ENCODE results near the gene GPR137B. TPM values are rescaled to one million over a fixed set of nuclear protein-coding genes. Genes with fewer than 3 reads are reported as not detected.

GPR137B gene
- total RNA-seq, 1 donor from 2014 or later = 6.3 TPM

DNA sequence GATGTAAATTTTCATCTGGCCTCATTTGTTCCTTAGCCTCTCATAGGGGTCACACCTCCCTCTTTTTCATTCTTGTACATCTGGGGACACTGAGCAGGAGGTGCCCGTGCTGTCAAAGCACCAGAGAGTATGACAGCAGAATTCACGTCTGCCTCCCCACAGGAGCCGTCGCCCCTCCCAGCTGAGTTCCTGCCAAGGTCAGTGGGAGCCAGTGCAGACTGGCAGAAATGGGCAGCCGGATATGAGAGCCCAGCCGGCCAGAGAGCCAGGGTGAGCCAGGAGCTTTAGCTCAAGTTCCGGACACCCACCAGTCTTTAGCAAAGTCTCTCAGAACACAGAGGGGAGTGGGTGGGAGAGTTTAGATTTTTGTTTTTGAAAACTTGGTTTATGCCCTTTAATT, 21.9 kb downstream of the GPR137B start:
- Histone ChIP-seq H3K4me3 (ENCODE audit: low read depth, low read length) (no peak overlapping the region), H3K36me3 (ENCODE audit: control insufficient read depth, insufficient read depth, low read length) (no peaks in the 10 kb centered on the region), H3K27me3 (ENCODE audit: control insufficient read depth, insufficient read depth, low read length) (no peaks in the 10 kb centered on the region)
- DNase-seq (ENCODE audit: low read depth) (no peak), FAIRE-seq (no peak)
- TF ChIP-seq, protein P1, sequence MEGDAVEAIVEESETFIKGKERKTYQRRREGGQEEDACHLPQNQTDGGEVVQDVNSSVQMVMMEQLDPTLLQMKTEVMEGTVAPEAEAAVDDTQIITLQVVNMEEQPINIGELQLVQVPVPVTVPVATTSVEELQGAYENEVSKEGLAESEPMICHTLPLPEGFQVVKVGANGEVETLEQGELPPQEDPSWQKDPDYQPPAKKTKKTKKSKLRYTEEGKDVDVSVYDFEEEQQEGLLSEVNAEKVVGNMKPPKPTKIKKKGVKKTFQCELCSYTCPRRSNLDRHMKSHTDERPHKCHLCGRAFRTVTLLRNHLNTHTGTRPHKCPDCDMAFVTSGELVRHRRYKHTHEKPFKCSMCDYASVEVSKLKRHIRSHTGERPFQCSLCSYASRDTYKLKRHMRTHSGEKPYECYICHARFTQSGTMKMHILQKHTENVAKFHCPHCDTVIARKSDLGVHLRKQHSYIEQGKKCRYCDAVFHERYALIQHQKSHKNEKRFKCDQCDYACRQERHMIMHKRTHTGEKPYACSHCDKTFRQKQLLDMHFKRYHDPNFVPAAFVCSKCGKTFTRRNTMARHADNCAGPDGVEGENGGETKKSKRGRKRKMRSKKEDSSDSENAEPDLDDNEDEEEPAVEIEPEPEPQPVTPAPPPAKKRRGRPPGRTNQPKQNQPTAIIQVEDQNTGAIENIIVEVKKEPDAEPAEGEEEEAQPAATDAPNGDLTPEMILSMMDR (IDR thresholded peaks at IDR 0.05; ENCODE audit: insufficient read depth, low read length, severe bottlenecking) = no peak

DNA sequence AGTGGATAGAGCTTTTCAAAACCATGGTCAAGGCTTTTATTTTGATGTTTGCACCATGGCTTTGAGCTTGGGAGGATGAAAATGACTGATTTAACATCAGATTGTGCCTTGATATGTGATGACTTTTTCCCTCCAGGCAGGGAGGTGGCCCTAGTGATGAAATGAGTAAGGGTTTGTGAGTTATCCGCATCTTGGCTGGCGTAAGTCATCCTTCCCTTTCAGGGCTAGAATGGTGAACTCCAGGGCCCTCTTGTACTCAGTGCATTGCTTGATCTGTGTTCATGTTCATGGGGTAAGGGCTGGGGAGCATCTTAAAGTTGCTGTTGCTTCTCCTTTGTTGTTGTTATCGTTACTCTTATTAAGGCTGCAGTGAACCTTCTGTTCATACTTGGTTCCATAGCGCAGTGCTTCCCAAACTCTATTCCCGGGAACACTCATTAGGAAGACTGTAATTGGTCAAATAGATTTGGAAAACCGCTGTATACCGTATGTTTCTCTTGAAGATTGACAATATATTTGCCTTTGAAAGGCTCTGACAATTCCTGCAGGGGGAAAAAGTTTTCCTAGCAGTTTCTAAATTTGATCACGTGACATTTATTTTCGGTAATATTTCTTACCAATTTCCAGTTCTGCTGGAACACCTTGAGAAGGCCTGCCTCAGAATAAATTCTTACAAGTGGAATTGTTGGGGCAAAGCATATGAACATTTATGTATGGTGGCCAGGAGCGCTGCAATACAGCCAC, 23.1 kb downstream of the GPR137B start:
- TF ChIP-seq, protein P1 (IDR thresholded peaks at IDR 0.05; ENCODE audit: insufficient read depth, low read length, severe bottlenecking) = no peak
- no peak for FAIRE-seq

DNA sequence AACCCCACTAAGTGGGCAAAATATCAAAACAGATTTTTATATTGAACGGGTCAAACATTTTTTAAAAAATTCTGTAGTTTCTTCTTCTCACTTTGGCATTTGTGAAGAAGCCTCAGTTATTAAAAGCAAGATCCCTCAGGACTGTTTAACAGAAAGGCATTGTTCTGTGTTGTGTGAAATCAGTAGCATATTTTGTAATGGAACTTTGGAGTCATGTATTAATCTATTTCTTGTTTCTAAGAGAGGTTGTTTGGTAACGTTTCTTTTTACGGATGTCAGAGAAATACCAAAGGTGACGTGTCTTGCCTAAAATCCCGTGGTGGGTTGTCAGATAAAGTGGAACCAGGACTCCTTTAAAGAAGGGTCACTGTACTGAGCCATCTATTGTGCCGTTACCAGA, 23.7 kb downstream of the GPR137B start:
- no peak for FAIRE-seq
- H3K27me3 ChIP-seq (ENCODE audit: control insufficient read depth, insufficient read depth, low read length) = no peaks in the 10 kb centered on the region
- TF ChIP-seq, protein P1 (IDR thresholded peaks at IDR 0.05; ENCODE audit: insufficient read depth, low read length, severe bottlenecking) = no peak
- no peak overlapping the region for H3K4me3 ChIP-seq (ENCODE audit: low read depth, low read length)
- no peaks in the 10 kb centered on the region for H3K36me3 ChIP-seq (ENCODE audit: control insufficient read depth, insufficient read depth, low read length)
- no peak for DNase-seq (ENCODE audit: low read depth)

More for the DNA sequence above, 23.1 kb downstream of the GPR137B start:
- Histone ChIP-seq H3K36me3 (ENCODE audit: control insufficient read depth, insufficient read depth, low read length) (no peaks in the 10 kb centered on the region), H3K4me3 (ENCODE audit: low read depth, low read length) (no peak overlapping the region), H3K27me3 (ENCODE audit: control insufficient read depth, insufficient read depth, low read length) (no peaks in the 10 kb centered on the region)
- no peak for DNase-seq (ENCODE audit: low read depth)

DNA sequence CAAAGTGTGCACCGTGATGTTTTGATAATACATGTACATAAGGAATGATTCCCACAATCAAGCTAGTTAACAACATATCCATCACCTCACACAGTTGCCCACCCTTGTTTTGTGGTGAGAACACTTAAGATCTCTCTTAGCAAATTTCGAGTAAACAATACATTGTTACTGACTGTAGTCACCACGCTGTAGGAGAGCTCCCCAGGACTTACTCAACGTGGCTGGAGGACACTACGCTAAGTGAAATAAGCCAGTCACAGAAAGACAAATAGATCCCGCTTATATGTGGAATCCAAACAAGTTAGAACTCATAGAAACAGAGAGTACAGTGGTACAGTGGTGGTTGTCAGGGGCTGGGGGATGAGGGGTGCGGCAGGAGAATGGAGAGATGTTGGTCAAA, 24.8 kb downstream of the GPR137B start:
- Histone ChIP-seq H3K27me3 (ENCODE audit: control insufficient read depth, insufficient read depth, low read length) (no peaks in the 10 kb centered on the region), H3K36me3 (ENCODE audit: control insufficient read depth, insufficient read depth, low read length) (no peaks in the 10 kb centered on the region), H3K4me3 (ENCODE audit: low read depth, low read length) (no peak overlapping the region)
- FAIRE-seq = no peak
- TF ChIP-seq, protein P1 (IDR thresholded peaks at IDR 0.05; ENCODE audit: insufficient read depth, low read length, severe bottlenecking) = no peak
- no peak for DNase-seq (ENCODE audit: low read depth)

DNA sequence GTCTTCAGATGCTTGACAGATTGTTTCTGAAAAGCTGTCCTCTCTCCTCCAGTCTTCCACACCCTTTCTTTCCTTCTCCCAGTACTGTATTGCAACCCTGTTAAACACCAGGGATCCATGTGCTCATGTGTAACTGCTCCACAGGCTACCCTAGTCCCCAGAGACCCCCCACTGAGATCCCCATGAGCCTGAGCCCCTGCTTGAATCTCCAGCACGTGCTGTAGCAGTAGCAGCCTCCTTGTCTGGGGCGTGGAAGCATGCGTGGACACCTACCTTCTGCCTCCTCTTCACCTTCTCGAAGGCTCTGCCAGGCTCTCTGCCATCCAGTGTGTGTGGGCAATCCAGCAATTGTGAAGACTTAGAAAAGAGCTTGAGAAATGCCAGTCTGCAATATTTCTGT, 25.2 kb downstream of the GPR137B start:
- Histone ChIP-seq H3K27me3 (ENCODE audit: control insufficient read depth, insufficient read depth, low read length) (no peaks in the 10 kb centered on the region), H3K36me3 (ENCODE audit: control insufficient read depth, insufficient read depth, low read length) (no peaks in the 10 kb centered on the region), H3K4me3 (ENCODE audit: low read depth, low read length) (no peak overlapping the region)
- DNase-seq (ENCODE audit: low read depth) (no peak), FAIRE-seq (no peak)
- TF ChIP-seq, protein P1 (IDR thresholded peaks at IDR 0.05; ENCODE audit: insufficient read depth, low read length, severe bottlenecking) = no peak
